ENCODE measurements around the gene ANO1.
"Not testable (repeated sequence)": the region's sequence is repeated elsewhere in the genome, so short reads cannot be mapped to it uniquely, and the experiment has no call there.

Gene ANO1

DNA sequence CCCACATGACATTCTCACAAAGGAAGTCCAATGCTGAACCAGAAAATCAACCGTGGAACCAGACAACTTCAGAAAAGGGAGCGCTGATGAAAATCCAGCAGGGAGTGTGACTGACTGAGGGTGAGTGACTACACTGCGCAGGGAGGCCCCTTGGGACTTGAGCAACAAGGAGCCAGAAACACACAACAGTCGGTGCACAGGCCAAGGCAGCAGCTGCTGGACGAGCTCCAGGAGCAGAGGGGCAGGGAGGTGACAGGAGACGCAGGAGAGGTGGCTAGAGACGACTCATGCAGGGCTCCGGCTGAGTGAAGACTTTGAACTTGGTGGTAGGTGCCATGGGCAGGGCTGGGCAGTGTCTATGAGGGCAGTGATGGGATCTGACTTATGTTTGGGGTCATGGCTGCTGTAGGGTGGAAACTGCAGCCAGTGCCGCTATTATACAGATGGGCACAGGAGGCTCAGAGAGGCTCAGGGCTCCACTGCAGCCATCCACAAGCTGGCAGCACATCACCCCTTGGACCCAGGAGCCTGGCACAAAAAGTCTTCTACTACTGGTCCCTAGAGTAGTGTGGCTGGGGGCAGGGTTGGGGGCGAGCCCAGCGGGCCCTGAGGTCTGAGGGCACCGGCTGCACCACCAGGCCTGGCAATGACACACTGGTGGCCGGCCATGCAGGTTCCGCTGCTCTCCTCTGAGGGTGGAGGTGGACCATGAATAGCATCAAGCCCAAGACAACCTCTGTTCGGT is 114.7 kb downstream of the ANO1 start:
- no peaks in the 10 kb centered on the region; the same call in 1 of the 2 replicates for H3K27me3 ChIP-seq (ENCODE audit: low read depth)
- no peaks in the 10 kb centered on the region for H3K4me1 ChIP-seq
- in situ Hi-C loops (cut with MboI; ENCODE audit: low sequenced_read_pairs), result loop anchor here (5.0 kb wide), 2 partner anchors 281 to 506 kb away; no protein-coding TSS in a partner anchor
- no peaks in the 10 kb centered on the region for H3K9me3 ChIP-seq
- DNase-seq (ENCODE audit: low spot score in 2 of 2), result no peak
- no peaks in the 10 kb centered on the region for H3K36me3 ChIP-seq (replicated peaks)
- no peak overlapping the region for H3K4me3 ChIP-seq

GRCh38 chr11:70193411-70194292 is 115.5 kb downstream of the ANO1 start:
- in situ Hi-C loops (cut with MboI; ENCODE audit: low sequenced_read_pairs), result loop anchor here (5.0 kb wide), 2 partner anchors 281 to 506 kb away; no protein-coding TSS in a partner anchor

GRCh38 chr11:70194792-70195791 is 117.0 kb downstream of the ANO1 start:
- no peaks in the 10 kb centered on the region for H3K36me3 ChIP-seq (replicated peaks)
- no peak overlapping the region for H3K4me3 ChIP-seq
- no peaks in the 10 kb centered on the region for H3K4me1 ChIP-seq
- H3K9me3 ChIP-seq, result no peaks in the 10 kb centered on the region
- no peak for DNase-seq (ENCODE audit: low spot score in 2 of 2)
- no peaks in the 10 kb centered on the region for H3K27me3 ChIP-seq (ENCODE audit: low read depth)
- in situ Hi-C loops (cut with MboI; ENCODE audit: low sequenced_read_pairs), result loop anchor here (5.0 kb wide), 2 partner anchors 283 to 508 kb away; no protein-coding TSS in a partner anchor

More at GRCh38 chr11:70193411-70194292, 115.5 kb downstream of the ANO1 start:
- DNase-seq (ENCODE audit: low spot score in 2 of 2), result no peak
- H3K4me1 ChIP-seq, result no peaks in the 10 kb centered on the region
- H3K36me3 ChIP-seq (replicated peaks), result no peaks in the 10 kb centered on the region
- H3K4me3 ChIP-seq, result no peak overlapping the region
- H3K27me3 ChIP-seq (ENCODE audit: low read depth), result no peaks in the 10 kb centered on the region
- no peaks in the 10 kb centered on the region for H3K9me3 ChIP-seq

DNA sequence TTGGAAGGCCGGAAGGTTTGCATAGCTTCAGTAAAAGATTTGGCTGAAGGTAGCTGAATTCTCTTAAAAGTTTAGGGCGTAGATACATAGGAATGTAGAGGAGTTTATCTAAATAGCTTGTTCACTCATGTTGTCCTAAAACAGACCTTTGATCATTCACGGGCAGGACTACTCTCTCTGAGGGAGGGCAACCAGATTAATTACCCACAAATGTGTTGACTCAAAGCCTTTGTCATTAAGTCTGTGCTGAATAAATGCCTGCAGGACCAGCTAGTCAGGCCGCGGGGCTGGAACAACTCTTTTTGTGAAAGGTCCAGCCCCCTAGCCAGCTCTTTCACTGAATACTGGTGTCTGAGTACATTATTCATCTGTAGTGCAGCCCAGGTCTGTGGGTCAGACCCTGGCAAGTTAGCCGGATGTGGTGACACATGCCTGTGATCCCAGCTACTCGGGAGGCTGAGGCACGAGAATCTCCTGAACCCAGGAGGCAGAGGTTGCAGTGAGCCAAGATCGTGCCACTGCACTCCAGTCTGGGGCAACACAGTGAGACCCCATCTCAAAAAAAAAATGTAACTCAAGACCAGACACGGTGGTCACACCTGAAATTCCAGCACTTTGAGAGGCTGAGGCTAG is 122.2 kb downstream of the ANO1 start:
- peaks cover 7% of the 10 kb centered on the region for H3K36me3 ChIP-seq (replicated peaks)
- in situ Hi-C loops (cut with MboI; ENCODE audit: low sequenced_read_pairs), result no loop called here
- H3K4me1 ChIP-seq, result peaks cover 11% of the 10 kb centered on the region
- no peaks in the 10 kb centered on the region for H3K27me3 ChIP-seq (ENCODE audit: low read depth)
- DNase-seq (ENCODE audit: low spot score in 2 of 2), result peak in 1 of 2 experiments; percentile 23
- no peaks in the 10 kb centered on the region for H3K9me3 ChIP-seq
- H3K4me3 ChIP-seq, result no peak overlapping the region

- H3K9me3 ChIP-seq; H3K27me3 ChIP-seq (ENCODE audit: low read depth); H3K4me3 ChIP-seq; in situ Hi-C loops (cut with MboI; ENCODE audit: low sequenced_read_pairs); DNase-seq (ENCODE audit: low spot score in 2 of 2): not testable (repeated sequence)
- peaks cover 11% of the 10 kb centered on the region for H3K4me1 ChIP-seq
- peaks cover 13% of the 10 kb centered on the region for H3K36me3 ChIP-seq (replicated peaks)
Observed at GRCh38 chr11:70201047-70201446, 122.9 kb downstream of the ANO1 start.

DNA sequence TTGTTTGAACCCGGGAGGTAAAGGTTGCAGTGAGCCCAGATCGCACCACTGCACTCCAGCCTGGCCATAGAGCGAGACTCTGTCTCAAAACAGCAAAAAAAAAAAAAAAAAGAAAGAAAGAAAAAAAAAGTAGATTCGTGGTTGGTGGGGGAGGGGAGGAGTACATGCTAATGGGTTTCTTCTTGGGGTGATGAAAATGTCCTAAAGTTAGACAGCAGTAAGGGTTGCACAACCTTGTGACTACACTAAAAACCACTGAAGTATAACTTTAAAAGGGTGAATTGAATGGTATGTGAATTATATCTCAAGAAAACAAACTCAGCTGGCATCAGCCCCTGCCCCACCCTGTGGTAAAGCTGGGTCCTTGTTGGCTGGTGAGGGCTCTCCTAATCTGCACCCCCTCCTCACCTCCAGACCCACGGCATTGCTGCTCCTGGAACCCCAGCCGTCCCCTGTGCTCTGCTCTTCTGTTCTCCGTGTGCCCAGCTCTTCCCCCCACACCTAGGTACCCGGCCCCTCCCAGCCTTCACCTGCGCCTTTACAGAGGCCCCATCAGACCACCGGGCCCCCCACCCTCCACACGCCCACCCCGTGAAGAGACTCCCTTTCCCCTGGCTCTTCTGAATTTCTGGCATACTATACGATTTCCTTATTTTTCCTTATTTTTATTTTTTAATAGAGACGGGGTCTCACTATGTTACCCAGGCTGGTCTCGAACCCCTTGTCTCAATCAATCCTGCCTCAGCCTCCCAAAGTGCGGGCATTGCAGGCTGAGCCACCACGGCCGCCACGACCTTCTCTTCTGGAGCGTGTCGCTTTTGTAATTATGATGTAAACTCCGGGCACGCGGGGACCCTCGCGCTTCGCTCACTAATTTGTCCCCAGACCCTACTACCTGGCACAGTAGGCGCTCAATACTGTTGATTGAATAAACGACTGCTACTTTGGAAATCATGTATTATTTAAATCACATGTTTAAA is 124.1 kb downstream of the ANO1 start:
- Histone ChIP-seq H3K27me3 (ENCODE audit: low read depth) (no peaks in the 10 kb centered on the region), H3K36me3 (replicated peaks) (peaks cover 22% of the 10 kb centered on the region), H3K9me3 (no peaks in the 10 kb centered on the region), H3K4me3 (peak overlapping the region; percentile 89), H3K4me1 (peaks cover 11% of the 10 kb centered on the region)
- DNase-seq (ENCODE audit: low spot score in 2 of 2), result no peak
- in situ Hi-C loops (cut with MboI; ENCODE audit: low sequenced_read_pairs), result no loop called here

- Histone ChIP-seq H3K36me3 (replicated peaks) (peaks cover 30% of the 10 kb centered on the region), H3K9me3 (no peaks in the 10 kb centered on the region), H3K4me1 (peaks cover 11% of the 10 kb centered on the region), H3K4me3 (peak within 1 kb of the TSS; percentile 89), H3K27me3 (ENCODE audit: low read depth) (no peaks in the 10 kb centered on the region)
- in situ Hi-C loops (cut with MboI; ENCODE audit: low sequenced_read_pairs), result no loop called here
- peak; percentile 82 to 90 for DNase-seq (ENCODE audit: low spot score in 2 of 2)
Observed at GRCh38 chr11:70202920-70203750, 125.0 kb downstream of the ANO1 start, which contains the start of gene FADD. FADD (plus strand) TSS chr11:70203296; CDS start chr11:70203460, 164 bp downstream.

GRCh38 chr11:70203751-70204465 is 125.8 kb downstream of the ANO1 start:
- in situ Hi-C loops (cut with MboI; ENCODE audit: low sequenced_read_pairs), result no loop called here
- peak overlapping the region; percentile 89 for H3K4me3 ChIP-seq
- H3K27me3 ChIP-seq (ENCODE audit: low read depth), result no peaks in the 10 kb centered on the region
- peaks cover 37% of the 10 kb centered on the region for H3K36me3 ChIP-seq (replicated peaks)
- peaks cover 11% of the 10 kb centered on the region for H3K4me1 ChIP-seq
- peak; percentile 42 to 73 for DNase-seq (ENCODE audit: low spot score in 2 of 2)
- H3K9me3 ChIP-seq, result no peaks in the 10 kb centered on the region

GRCh38 chr11:70204466-70204799 is 126.3 kb downstream of the ANO1 start:
- in situ Hi-C loops (cut with MboI; ENCODE audit: low sequenced_read_pairs), result no loop called here
- H3K27me3 ChIP-seq (ENCODE audit: low read depth), result no peaks in the 10 kb centered on the region
- H3K36me3 ChIP-seq (replicated peaks), result peaks cover 38% of the 10 kb centered on the region
- H3K4me1 ChIP-seq, result peaks cover 11% of the 10 kb centered on the region
- no peaks in the 10 kb centered on the region for H3K9me3 ChIP-seq
- DNase-seq (ENCODE audit: low spot score in 2 of 2), result no peak
- peak overlapping the region; percentile 89 for H3K4me3 ChIP-seq

GRCh38 chr11:70205049-70205725 is 127.1 kb downstream of the ANO1 start:
- Histone ChIP-seq H3K9me3 (no peaks in the 10 kb centered on the region), H3K27me3 (ENCODE audit: low read depth) (no peaks in the 10 kb centered on the region), H3K36me3 (replicated peaks) (peaks cover 38% of the 10 kb centered on the region), H3K4me1 (peaks cover 17% of the 10 kb centered on the region), H3K4me3 (peak overlapping the region; percentile 89; the same call in 1 of the 2 replicates)
- in situ Hi-C loops (cut with MboI; ENCODE audit: low sequenced_read_pairs), result no loop called here
- DNase-seq (ENCODE audit: low spot score in 2 of 2), result no peak

Measured in HAP-1 (cell line).